Hindlimb muscle (tissue), 1 donor: Measurements from ENCODE around the gene RNF13. TPM values are rescaled to one million over a fixed set of nuclear protein-coding genes. Genes with fewer than 3 reads are reported as not detected.

Experiments used
- DNase-seq: peaks from one replicate; pipeline ENCODE4 v3.0.0-alpha.2; 2013
- polyA plus RNA-seq: library from polyadenylated mRNA; unstranded; fragments of 120-200 nt; gene quantifications from one replicate; pipeline ENCODE4 v1.2.1, GENCODE V29; 2013; ENCODE audit not compliant: insufficient read length

RNF13 gene, protein sequence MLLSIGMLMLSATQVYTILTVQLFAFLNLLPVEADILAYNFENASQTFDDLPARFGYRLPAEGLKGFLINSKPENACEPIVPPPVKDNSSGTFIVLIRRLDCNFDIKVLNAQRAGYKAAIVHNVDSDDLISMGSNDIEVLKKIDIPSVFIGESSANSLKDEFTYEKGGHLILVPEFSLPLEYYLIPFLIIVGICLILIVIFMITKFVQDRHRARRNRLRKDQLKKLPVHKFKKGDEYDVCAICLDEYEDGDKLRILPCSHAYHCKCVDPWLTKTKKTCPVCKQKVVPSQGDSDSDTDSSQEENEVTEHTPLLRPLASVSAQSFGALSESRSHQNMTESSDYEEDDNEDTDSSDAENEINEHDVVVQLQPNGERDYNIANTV
- 34.9 TPM for polyA plus RNA-seq

DNA sequence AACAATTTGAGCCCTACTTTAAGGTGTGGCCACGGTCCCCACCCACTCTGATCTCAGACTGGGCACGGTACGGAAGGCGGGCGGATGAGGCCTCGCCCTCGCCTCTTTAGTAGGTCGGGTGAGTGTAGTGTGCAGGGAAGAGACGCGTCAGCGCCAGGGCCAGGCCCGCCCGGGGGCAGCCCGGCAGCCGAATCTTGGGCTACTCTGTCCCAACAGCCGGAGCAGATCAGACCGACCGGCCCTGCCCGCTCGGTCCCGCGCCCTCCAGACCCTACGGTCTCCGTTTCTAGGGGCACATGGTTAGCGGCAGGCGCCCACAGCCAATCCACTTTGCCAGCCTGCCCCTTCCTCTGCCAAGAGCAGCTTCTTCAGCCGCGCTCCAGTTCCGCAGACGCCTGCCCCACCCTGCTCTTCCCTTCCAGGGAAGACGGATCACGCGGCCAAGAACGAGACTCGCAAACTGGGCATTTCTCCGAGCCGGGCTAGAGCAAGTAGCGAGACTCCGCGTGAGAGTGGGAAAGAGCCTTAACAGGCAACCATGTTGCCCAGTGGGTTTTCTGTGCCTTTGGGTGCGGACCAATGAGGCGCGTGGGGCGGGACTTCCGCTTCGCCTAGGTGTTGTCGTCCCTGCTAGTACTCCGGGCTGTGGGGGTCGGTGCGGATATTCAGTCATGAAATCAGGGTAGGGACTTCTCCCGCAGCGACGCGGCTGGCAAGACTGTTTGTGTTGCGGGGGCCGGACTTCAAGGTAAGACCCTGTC is at the start of gene RNF13:
TSS of gene RNF13 (plus strand) at position 610 of the 761 bp plus-strand sequence. CDS start 32,812 bp downstream, outside the sequence.
- DNase-seq = peak; percentile 96

DNA sequence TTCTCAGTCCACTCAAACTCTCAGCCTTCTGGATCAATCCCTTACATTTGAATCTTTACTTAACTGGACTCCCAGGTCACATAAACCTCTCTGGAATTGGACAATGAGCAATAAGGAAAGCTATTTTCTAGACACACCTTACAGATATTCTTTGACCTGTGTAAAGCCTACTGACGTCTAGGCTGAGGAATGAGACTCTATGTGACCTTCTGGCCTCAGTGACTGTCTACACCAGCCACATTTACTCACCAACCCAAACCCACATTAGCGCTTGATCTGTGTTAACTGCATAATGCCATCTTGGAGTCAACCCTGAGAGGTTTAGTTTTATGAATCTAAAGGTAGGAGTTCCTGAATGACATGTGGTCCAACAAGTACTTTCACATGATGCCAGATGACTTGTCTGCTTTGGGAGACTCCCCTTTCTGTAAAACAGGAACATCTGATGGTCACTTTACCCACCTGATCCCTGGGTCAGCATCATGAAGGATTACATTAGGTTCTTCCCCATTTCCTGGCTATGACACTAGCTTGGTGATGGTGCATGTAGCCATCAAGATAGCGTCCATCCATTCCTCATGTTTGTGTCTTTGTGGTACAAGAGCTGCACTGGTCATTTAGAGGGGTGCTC is 49.3 kb upstream of the RNF13 start:
- DNase-seq = no peak

DNA sequence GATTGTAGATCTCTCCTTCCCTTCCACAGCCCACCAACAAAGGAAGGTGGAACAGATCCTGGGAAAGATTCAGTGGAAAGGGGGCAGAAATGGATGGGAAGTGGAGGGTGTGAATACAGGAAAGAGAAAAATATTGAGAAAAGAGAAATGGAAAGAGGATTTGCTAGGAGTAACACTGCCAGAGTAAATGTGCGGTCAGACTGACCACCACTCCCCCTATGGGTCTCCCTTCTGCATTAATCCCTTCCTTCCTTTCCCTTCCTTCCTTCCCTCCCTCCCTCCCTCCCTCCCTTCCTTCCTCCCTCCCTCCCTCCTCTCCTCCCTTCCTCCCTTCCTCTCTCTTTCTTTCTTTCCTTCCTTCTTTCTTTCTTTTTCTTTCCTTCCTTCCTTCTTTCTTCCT is 48.7 kb upstream of the RNF13 start:
- no peak for DNase-seq

DNA sequence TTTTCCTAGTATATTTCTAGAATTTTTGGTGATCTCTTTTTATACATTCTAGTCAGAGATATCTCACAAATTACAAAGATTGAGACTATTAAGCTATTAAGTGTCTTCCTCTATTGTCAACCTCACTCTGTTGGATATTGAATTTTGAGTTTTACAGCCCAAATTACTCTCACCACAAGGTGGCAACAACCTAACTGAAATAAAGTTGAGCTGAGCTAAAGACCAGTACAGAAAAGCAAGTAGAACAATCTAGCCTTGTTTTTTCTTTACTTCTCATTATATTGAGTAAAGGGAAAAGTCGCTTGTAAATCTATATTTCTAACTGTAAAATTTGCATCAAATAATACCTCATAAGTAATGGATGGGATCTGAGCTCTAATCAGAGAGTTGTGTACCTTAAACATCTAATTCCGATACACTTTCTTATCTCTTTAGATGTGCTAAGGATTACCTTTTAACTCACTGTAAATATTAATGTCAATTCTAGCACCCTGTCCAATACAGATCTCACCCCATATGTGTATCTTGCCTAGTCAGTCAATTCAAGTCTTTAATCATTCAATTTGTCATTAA is 47.2 kb upstream of the RNF13 start:
- peak; percentile 15 for DNase-seq

DNA sequence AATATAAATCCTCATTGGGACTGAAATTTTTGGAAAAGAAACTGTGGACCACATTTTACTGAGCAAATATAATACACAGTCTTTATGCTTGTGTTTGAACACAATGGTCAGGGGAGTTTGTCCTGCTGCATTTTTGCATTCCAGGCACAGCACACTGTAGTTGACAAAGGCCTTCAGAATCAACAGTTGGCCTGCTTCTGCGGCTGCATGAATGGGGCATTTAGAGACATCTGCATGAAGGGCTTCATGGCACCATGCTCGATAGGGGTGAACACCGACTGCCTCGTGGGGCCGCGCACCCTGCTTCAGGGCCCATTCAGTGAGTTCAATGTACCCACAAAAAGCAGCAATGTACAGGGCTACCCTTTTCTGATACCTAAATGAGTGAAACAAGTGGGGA is 45.3 kb upstream of the RNF13 start:
- DNase-seq = no peak

DNA sequence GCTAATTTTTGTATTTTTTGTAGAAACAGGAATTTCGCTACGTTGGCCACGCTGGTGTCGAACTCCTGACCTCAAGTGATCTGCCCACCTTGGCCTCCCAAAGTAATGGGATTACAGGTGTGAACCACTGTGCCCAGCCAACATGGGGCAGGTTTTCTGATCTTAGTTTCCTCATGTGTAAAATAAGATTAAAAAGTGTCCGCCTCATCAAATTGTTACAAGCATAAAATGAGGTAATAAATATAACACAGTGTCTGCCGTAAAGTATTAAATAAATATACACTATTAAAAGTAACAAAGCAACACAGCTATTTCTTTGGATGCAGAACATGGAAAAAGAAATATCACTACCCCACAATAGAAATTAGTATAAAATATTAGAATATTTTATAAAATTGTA is 44.3 kb upstream of the RNF13 start:
- no peak for DNase-seq

DNA sequence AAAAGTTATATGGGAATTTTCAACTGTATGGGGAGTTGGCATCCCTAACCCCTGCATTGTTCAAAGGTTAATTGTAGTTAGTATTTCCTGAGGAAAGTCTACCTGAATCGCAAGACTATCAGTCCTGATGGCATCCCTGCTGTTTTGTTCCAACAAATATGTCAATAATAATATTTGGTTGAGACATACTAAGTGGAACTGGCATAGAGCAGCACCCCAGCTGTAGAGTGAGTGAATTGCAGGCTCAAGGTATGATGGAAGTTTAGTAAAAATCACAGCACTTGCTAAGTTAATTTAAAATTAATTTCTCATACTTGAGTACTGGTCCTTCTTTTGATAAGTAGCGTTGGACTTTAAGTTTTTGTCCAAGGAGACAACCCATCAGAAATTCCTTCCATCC is 42.8 kb upstream of the RNF13 start:
- DNase-seq = no peak

DNA sequence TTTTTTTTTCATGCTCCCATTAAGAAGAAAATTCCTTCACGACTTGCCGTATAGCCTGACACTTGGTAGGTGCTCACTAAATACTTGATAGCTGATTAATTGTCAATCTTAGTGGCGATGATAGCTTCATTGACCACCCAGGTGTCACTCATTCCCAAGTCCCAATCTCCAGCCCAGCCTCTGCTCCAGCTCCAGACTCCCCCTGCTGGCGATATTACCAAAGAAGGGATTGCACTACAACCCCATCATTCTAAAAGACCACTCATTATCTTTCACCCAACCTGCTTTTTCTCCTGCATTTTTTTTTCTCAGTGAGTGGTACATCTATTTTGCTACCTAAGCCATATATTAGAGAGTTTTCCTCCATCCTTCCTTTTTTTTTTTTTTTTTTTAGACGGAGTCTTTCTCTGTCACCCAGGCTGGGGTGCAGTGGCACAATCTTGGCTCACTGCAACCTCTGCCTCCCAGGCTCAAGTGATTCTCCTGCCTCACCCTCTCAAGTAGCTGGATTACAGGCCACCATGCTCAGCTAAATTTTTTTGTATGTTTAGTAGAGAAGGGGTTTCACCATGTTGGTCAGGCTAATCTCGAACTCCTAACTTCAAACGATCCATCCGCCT is 41.3 kb upstream of the RNF13 start:
- DNase-seq = peak; percentile 27

DNA sequence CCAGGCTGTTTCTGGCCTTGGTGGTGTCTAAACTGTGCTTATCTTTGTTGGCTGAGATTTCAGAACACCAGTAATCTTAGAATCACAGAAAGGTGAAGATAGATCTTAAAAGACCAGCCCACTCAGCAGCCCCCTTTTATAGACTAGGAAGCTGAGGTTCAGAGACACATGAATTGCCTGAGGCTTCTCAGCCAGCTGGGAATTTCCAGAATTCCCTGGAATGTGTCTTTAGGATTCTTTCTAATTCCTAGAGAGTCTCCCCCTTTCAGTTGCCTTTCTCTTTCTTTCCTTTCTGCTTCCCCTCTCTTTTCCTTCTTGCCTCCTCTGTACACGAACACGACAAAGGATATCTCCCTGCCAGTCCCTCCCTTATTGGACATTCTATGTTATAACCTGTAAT is 40.2 kb upstream of the RNF13 start:
- DNase-seq = no peak

DNA sequence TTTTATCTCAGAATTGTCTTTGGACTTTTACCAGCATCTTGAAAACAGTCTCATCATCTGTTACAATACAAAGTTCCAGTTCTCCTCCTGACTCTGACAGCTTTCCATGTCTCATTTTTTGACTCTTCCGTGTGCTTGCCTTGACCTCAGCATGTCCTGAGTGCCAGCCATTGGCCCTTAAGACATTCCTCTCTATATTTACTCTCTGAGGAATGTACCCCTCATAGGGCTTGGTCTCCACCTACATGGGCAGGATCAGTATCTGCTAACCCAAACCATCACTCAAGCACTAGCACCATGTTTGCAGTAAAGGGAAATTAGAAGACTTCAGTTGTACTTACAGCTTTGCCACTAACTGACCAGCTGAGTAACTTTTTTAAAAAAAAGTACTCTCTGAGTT is 36.8 kb upstream of the RNF13 start:
- DNase-seq = no peak

DNA sequence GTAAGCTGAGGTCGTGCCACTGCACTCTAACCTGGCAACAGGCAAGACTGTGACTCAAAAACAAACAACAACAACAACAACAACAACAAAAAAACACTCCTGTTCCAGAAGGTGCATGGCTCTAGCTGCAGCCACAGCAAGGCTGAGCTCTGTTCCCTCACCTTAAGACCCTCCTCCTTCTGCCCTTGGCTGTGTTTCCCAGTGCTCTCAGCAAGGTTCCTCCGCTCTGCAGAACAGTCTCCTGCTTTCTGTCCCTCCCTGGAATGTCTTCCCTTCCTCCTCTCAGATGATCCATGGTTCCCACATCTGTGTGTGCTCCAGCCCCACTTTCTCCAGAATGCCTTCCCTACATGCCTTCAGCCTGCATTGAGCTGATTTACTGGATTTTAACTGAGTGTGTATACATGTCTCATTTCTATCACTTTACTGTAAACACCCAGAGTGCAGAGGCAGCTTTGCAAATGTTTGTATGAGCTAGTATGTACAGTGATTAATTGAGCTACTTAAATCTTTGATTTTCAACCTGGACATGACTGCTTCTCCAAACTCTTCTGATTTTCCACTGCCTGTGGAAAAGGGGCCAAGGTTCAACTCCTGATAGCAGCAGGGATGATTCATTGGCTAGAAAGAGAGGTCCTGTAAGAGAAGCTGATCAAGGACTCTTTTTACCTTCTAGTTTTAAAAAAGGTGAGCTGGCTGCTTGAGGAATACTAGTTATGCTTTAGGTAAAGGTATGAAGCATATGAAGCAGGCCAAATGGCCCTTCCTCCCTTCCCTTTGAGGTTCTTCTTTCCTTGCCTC is 35.4 kb upstream of the RNF13 start:
- DNase-seq = no peak

DNA sequence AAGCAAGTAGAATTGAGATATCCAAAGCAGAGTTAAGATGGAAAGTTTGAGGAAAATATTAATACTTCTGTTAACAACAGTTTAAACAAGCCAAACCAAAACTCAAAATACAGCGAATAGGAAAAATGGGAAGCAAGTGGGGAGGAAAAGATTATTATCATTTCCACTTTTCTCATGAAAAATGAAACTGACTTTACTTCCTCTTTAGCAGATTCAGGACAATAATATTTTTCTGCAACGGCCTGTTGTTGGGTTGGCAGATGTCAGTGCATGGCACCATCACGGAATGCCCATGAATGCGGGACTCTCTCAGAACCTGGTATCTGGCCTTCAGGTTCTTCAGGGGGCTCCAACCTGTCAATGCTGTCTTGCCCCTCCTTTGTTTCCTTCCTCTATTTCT is 31.8 kb upstream of the RNF13 start:
- DNase-seq = no peak

DNA sequence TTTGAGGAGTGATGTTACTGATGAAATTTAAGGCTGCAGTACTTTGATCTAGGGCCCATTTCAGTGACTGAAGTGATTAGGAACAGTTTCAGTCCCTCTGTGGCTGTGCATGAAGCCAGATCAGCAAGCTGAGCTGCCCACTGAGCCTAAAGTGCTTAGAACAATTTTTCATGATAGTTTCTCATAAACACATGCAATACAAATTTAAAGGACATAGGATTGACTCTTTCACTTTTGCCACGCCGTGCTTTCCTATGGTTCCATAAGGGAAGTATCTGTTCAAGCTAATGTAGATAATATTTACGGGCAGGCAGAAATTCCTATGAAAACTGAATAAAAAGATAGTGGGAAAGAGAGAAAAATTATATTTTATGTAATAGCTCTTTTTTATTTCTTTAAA is 31.3 kb upstream of the RNF13 start:
- DNase-seq = no peak

DNA sequence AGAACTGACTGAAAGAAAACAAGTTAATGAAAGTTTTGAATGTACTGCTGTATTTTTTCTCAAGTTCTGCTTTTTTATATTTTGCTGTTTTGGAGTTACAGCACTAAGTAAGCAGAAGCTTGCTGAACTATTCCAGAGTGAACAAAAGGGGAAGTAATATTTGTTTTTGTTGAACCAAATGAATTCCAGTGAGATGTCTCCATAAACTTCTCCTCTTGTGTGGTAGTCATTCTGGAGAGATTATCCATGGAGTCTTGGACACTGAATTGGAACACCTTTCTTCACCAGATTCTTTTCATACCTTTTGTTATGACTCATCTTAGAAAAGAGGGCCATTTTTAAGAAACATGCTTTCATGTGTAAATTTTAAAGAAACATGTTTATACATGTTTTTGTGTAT is 29.4 kb upstream of the RNF13 start:
- DNase-seq = no peak

DNA sequence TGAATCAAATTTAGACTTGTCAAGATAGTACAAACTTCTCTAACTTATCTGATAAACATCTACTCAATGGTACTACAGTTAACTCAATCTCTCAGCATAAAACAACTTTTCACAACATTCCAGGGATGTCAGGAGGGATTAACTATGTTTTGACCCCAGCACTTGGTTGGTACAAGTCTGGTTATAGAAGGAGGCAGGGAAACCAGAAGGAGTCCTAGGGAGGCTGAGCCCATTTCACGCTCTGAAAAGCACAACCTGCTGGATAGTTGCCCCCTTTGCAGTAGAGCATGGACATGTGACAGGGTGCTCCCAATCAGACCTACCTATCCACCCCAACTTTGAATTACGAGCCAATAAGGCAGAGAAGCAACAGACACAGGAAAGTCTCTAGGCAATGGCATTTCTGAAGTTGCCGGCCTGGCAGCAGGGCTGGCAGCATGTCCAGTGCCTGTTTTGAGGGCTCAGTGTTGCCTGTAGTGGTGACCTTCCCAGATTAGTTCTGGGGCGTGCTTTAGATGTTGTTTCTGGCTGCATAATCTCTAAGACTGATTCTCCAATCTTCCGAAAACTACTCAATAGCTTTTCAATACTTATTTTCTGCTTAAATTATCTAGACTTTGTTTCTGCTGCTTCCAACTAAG is 28.8 kb upstream of the RNF13 start:
- DNase-seq = no peak

DNA sequence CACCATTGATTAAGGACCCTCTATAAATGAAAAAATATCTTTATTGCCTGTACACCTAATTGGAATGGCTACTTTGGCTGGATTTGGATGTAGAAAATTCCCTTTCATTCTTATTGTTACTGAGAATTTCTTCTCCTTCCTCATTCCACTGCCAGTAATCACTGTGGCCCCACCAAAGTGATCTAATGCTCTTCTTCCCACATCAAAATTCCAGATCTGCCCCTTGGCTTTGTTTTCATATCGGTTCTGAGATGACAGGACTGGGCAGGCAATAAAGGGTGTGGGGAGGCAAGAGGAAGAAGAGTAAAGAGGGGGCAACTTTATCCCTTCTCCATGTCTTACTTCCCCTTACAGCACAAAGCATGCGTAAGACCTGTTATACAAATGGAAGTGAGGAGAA is 22.7 kb upstream of the RNF13 start:
- no peak for DNase-seq

DNA sequence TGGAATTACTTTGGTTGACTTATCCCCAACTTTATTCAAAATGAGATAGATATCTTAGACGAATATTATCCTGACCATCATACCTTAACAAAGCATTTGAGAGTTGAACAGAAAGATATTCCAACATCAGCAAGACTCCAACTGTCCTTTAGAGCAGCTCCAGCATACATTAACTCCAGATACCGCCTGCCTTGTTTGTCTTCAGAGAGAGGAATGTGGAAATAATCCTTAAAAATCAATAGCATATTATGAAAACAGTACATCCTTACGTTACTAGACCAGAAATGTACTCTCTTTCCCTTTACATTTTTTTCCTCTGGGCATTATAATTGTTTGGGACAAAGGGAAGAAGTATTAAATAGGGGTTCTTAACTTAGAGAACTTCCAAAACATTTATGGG is 22.3 kb upstream of the RNF13 start:
- DNase-seq = no peak

DNA sequence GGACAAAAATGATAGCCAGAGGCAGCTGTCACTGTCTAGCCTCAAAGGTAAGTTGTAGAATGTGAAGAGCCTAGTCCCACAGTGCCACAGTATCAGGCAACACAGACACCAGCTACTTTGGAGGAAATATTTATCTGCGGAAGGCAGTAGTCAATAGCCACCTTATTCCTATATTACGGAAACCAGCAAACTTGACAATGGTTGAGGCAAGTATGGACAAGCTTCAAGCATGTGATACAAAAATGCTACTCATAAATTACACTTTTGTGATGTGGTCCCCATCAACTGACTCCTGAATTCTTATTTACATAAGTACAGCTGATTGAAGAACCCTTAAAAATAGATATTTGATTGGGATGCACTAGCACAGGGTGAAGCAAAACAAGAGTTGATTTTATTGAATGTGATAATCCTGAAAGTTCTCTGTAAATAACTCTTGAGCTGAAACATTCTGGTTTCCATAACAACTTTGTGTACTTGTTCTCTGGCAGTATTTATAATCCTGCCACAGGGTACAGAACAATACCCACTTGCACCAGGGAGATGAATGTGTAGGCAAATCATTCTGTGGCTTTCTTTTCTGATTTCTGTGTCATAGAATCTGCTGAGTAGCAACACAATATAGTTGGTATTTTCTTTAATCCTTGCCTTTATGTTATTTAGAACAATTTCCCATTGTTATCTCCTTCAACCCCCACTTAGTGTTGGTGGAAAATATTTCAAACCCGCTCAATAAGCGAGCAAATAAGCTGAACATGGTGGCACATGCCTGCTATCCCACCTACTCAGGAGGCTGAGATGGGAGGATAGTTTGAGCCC is 20.4 kb upstream of the RNF13 start, which contains the start of gene ANKUB1:
TSS of gene ANKUB1 (minus strand) at position 103 of the 819 bp plus-strand sequence. CDS start 188 bp downstream, outside the sequence.
- DNase-seq = no peak

DNA sequence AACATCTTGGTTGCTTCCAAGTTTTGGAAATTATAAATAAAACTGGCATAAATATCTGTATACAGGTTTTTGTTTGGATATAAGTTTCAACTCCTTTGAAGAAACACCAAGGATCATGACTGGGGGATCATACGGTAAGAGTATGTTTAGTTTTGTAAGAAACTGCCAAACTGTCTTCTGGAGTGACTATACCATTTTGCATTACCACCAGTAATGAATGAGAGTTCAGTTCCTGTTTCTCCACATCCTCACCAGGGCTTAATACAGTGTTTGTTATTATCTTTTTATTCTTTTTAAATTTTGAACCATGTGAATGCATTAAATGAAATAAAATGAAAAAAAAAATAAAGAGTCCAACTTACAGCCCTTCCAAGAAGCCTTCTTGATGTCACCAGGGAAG is 17.0 kb upstream of the RNF13 start:
- no peak for DNase-seq

DNA sequence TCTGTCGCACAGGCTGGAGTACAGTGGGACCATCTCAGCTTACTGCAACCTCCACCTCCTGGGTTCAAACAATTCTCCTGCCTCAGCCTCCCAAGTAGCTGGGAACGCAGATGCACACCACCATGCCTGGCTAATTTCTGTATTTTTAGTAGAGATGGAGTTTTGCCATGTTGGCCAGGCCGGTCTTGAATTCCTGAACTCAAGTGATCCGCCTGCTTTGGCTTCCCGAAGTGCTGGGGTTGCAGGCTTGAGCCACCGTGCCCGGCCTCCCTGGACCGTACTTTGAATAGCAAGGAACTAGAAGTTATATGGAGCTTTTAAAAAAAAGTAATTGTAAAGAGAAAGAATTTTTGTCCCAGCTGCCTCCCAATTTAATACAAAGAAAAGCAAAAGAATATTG is 12.3 kb upstream of the RNF13 start:
- no peak for DNase-seq
